HG03460 (cell line): Measurements from ENCODE around the gene SPDYE2.
"Not testable (repeated sequence)": the region's sequence is repeated elsewhere in the genome, so short reads cannot be mapped to it uniquely, and the experiment has no call there.

Experiments used
- ATAC-seq: cut with Tn5 transposase; IDR thresholded peaks from one replicate; pipeline ENCODE4 v1.9.1; 2021; ENCODE audit not compliant: unreplicated experiment

Gene SPDYE2

DNA sequence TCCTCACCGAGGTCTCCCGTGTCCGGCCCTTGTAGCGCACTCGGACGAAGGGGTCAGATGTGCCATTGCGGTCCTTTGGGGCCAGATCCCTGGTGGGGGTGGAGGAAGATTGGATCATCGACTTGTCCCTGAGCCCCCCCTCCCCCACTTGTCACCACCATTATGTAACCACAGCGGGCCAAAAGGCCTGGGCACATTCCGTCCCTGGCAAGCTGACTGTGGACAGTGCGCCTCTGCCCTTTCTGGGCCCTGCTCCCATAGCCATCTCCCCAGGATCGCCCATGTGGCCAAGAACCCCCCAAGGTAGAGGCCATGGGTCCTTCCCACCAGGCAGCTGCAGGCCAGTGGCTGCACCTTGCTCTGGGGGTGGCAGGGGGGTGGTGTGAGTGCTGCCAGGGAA, 51.3 kb downstream of the SPDYE2 start:
- not testable (repeated sequence) for ATAC-seq

DNA sequence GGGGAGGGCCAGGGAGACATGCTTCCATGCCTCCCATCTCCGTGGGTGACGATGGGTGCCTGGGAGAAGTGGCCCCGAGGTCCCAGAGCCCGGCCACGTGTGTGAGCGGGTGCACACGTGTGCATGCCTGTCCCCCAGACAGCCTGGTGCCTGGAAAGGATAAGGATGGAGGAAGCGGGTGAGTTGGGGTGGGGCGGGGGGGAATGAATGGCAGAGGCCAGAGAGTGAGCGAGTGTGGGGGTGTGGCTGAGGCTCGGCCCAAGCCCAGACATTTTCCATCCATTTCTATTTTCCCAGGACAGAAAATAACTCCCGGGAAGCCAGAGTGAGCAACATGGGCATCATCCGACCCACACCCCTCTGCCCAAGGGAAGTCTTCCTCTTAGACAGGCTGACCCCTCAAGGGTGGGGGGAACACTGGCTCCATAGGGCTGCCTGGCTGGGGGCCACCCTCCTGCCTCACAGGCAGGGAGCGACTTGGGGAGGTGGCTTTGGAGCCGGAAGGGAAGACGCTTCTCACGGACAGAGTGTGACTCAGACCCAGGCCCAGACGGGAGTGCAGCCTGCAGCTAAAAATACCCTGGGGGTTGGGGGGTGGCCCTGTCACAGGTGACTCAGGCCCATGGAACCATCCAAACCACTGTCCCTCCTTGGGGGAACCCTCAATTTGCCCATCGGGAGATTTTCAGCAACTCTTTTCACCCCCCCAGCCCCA, 53.6 kb downstream of the SPDYE2 start:
- not testable (repeated sequence) for ATAC-seq

DNA sequence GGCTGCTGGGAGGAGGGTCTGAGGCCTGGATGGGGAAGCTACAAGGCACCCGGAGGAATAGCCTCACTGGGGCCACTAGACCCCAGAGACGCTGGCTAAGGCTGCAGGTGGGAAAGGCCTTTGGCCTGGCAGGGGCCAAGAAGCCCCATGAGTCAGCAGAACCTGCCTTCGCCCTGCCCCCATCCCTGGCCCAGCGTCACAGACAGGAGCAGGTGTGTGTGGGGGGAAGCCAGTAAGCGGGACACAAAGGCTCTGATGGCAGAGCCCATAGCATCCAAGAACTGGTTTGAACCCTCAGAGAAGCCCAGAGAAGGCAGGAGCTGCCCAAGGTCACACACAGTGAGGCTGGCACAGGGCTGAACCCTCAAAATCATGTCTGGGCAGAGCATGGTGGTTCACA, 55.8 kb downstream of the SPDYE2 start:
- ATAC-seq = not testable (repeated sequence)

DNA sequence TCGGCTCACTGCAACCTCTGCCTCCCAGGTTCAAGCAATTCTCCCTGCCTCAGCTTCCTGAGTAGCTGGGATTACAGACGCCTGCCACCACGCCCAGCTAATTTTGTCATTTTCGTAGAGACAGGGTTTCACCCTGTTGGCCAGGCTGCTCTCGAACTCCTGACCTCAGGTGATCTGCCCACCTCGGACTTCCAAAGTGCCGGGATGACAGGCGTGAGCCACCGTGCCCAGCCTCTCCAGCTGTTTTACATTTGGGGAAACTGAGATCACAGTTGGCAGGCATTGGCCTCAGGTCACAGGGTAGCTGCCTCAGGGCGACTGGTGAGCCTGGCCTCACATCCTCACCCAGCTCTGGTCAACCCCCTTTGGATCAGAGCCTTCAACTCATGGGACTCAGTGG, 58.7 kb downstream of the SPDYE2 start:
- not testable (repeated sequence) for ATAC-seq

DNA sequence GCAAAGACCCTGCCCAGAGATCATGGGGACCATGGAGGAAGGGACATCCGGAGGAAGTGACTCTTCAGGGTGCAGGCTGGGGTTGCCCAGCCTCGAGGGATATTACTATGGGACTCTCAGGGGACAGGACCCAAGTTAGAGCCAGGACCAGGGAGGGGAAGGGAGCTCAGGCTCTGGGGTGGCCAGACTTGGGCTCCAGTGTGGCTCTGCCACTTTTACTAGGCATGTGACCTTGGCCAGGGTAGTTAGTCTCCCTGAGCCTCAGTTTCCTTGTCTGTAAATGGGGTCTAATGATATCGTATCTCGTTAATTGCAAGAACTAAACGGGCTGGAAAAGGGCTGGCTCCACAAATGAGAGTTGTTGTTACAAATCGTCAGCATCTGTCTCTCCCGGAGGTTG, 59.4 kb downstream of the SPDYE2 start:
- ATAC-seq = not testable (repeated sequence)

DNA sequence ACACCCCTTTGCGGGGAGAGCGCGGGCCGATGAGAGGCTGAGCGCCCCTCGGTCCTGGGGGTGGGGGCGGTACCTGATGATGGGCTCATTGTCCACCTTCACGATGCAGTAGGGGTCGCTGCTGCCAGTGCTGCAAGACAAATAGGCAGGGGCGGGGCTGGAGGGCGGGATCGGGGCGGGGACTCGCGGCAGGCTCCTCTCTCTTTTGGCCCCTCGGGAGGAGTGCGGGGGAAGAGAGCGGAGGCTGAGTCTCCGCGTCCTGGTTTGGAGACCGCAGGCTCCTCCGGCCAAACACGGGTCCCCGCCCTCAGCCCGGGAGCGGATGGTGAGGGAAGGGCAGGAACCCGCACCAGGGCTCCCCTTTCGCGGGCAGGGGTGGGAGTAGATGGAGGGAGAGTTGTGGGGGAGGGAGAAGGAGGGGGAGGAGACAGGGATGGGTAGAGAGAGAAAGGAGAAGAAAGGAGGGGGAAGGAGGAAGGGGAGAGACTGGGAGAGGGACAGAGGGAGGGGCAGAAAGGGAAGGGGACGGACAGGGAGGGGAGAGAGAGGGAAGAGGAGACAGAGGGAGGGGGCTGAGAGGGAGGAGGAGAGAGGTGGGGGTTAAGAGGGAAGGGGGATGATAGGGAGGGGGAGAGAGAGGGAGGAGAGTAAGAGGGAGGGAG, 60.1 kb downstream of the SPDYE2 start:
- peak; percentile 35 for ATAC-seq

DNA sequence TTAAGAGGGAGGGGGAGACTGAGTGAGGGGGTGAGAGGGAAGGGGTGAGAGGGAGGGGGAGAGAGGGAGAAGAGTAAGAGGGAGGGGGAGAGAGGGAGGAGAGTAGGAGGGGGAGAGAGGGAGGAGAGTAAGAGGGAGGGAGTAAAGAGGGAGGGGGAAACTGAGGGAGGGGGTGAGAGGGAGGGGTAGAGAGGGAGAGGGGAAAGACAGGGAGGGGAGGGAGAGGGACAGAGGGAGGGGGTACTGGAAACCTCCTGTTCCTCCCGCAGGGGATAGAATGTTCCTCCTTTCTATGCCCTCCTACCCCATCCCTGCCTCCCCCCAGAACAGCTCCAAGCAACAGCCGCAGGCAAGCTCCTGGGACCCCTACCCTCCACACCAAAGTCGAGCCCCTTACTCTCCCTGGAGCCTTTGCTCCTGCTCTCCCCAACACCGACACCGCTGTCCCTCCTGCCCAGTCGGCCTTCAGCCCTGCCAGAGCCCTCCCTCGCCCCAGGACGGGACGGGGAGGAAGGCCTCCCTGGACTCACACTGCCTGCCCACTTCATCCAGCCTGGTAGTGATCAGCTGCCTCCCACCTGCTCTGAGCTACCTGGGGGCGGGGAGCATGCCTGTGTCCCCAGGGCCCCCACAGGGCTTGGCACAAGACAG, 60.8 kb downstream of the SPDYE2 start:
- not testable (repeated sequence) for ATAC-seq
